ENCODE measurements around the gene HOXB9. TPM values are rescaled to one million over a fixed set of nuclear protein-coding genes. Genes with fewer than 3 reads are reported as not detected.

The HOXB9 gene
- total and polyA plus RNA-seq, 9 of the 15 experiments (the other 6 are each of a cell fraction or from before 2014, with no cell fraction given) = 3.1 to 196 (median 77.6) TPM

DNA sequence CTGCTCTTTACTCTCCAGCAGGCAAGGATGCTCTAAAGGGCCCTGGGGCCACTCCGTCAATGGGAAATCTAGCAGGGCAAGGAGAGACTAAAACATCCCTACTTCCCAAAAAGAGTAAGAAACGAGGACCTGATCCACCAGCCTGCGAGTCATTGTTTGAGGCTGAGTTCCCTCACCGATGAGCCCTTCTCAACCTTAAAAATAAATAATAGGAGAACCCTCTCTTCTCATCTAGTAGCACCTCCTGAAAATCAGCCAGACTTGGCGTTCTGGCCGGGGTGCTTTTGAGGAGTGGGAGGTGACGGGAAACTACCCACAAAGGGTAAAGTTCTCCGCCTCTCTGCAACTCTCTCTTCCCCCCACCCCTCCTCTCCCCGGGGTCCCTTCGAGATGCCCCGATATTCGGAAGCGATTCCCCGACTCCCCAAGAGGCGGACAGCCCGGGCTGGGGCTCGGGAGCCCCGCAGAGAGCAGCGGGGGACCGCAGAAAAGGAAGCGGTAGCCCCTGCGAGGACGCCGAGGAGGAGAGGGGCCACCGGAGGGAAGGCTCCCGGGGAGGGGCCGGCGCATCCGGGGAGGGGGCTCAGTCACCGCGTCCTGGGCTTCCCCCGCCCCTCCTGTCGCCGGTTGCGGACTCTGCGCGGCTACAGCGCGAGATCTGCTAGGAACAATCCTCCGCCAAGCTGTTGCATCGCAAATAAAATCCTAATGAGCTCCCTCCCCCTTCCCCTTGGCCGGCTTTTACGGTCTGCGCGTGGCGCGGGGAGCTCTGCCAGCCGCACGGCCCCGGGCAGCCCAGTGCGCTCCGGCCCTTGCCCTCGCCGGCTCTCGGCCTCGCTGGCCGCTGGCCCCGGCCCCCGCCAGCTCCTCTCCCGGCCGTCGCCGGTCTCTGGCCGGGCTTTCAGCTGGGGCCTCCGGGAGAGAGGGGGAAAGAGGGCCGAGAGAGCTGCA is 1.3 kb downstream of the HOXB9 start (continued):
- TF ChIP-seq CBX5 (IDR thresholded peaks at IDR 0.05; ENCODE audit: borderline replicate concordance, low read depth) = no peak
- no peak for TF ChIP-seq MYNN (IDR thresholded peaks at IDR 0.05)
- TF ChIP-seq MYNN (CRISPR knock-in tag; IDR thresholded peaks at IDR 0.05) = no peak
- no peak for TF ChIP-seq MYC (IDR thresholded peaks at IDR 0.05; ENCODE audit: low read depth, low read length)
- no peak for TF ChIP-seq MYC (CRISPR knock-in tag; IDR thresholded peaks at IDR 0.05; ENCODE audit: borderline replicate concordance, low read depth)
- TF ChIP-seq SMARCC2 (IDR thresholded peaks at IDR 0.05; ENCODE audit: low read depth) = no peak
- TF ChIP-seq ZNF75A (CRISPR knock-in tag; IDR thresholded peaks at IDR 0.05) = no peak
- no peak for TF ChIP-seq BRD4 (IDR thresholded peaks at IDR 0.05)
- TF ChIP-seq, protein P1, sequence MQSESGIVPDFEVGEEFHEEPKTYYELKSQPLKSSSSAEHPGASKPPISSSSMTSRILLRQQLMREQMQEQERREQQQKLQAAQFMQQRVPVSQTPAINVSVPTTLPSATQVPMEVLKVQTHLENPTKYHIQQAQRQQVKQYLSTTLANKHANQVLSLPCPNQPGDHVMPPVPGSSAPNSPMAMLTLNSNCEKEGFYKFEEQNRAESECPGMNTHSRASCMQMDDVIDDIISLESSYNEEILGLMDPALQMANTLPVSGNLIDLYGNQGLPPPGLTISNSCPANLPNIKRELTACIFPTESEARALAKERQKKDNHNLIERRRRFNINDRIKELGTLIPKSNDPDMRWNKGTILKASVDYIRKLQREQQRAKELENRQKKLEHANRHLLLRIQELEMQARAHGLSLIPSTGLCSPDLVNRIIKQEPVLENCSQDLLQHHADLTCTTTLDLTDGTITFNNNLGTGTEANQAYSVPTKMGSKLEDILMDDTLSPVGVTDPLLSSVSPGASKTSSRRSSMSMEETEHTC (IDR thresholded peaks at IDR 0.05) = no peak
- no peak for TF ChIP-seq DIDO1 (tag; IDR thresholded peaks at IDR 0.05; ENCODE audit: low read depth)
- peak; percentile 69 for TF ChIP-seq ETV1 (tag; conservative IDR thresholded peaks at IDR 0.05; ENCODE audit: low read depth)
- TF ChIP-seq MAZ (CRISPR knock-in tag; conservative IDR thresholded peaks at IDR 0.05 in 1 of 2, IDR thresholded peaks at IDR 0.05 in 1 of 2) = 0 out of 4 replicates have a peak, but pooled peaks of 1 of the 2 experiments have one; percentile 51
- TF ChIP-seq FUS (optimal IDR thresholded peaks at IDR 0.05; ENCODE audit: low read depth, low read length) = peak; percentile 55
- TF ChIP-seq, protein P2, sequence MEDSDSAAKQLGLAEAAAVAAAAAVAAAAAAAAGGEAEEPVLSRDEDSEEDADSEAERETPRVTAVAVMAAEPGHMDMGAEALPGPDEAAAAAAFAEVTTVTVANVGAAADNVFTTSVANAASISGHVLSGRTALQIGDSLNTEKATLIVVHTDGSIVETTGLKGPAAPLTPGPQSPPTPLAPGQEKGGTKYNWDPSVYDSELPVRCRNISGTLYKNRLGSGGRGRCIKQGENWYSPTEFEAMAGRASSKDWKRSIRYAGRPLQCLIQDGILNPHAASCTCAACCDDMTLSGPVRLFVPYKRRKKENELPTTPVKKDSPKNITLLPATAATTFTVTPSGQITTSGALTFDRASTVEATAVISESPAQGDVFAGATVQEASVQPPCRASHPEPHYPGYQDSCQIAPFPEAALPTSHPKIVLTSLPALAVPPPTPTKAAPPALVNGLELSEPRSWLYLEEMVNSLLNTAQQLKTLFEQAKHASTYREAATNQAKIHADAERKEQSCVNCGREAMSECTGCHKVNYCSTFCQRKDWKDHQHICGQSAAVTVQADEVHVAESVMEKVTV (CRISPR knock-in tag; IDR thresholded peaks at IDR 0.05) = no peak
- peak in 1 of 2 experiments; percentile 9; a peak in 1 of 4 replicates for TF ChIP-seq TBL1XR1 (IDR thresholded peaks at IDR 0.05; ENCODE audit: low read length in 2 of 2)
- no peak for TF ChIP-seq NCOA1 (IDR thresholded peaks at IDR 0.05; ENCODE audit: low read depth)
- TF ChIP-seq ZZZ3 (IDR thresholded peaks at IDR 0.05) = no peak
- no peak for TF ChIP-seq STAT5B (CRISPR knock-in tag; IDR thresholded peaks at IDR 0.05)
- no peak for TF ChIP-seq HMG20B (CRISPR knock-in tag; IDR thresholded peaks at IDR 0.05)

Measured in K562 (cell line).